Transverse colon (tissue), 4 donors: Measurements from ENCODE around the gene CHCHD6. TPM values are rescaled to one million over a fixed set of nuclear protein-coding genes. Genes with fewer than 3 reads are reported as not detected.

Experiments used
- DNase-seq: peaks from one replicate; pipeline ENCODE4 v3.0.0-alpha.2; 2019
- H3K27ac ChIP-seq, 4 donors: fragments of 200-600 bp; sonication (generic); 2 replicates each; pipeline ENCODE4 v1.5.1; 2016 to 2018; ENCODE audit warnings: inconsistent platforms in 4 of 4
- H3K27me3 ChIP-seq: fragments of 200-600 bp; sonication (generic); 2 replicates; pipeline ENCODE4 v1.5.1; 2017; ENCODE audit warnings: inconsistent platforms
- H3K36me3 ChIP-seq, 4 donors: fragments of 200-600 bp; sonication (generic); 2 replicates each; pipeline ENCODE4 v1.5.1; 2017 to 2019; ENCODE audit warnings: inconsistent platforms in 4 of 4
- H3K4me1 ChIP-seq, 4 donors: fragments of 200-600 bp; sonication (generic); 2 replicates each; pipeline ENCODE4 v1.5.1; 2017 to 2020; ENCODE audit warnings: inconsistent platforms in 4 of 4
- H3K4me3 ChIP-seq, 4 donors: fragments of 200-600 bp; sonication (generic); 1 replicate in 1 of 4; 2 replicates in 3 of 4; pipeline versions ENCODE4 v1.5.1 to v1.6.1; 2017 to 2019; ENCODE audit warnings: inconsistent platforms in 4 of 4
- H3K9me3 ChIP-seq, 2 donors: fragments of 200-600 bp; sonication (generic); 2 replicates each; pipeline ENCODE4 v1.5.1; 2017 to 2019; ENCODE audit warnings: inconsistent platforms in 2 of 2
- CTCF ChIP-seq, 5 experiments: fragments of 200-600 bp in 3 of 5; fragments of 450-650 bp in 2 of 5; sonication (generic) in 3 of 5; IDR thresholded peaks; 1 replicate in 2 of 5; 2 replicates in 3 of 5; pipeline ENCODE4 v1.5.1; 2016 to 2017; ENCODE audit warnings: antibody characterized with exemption in 5 of 5, inconsistent platforms in 3 of 5, mild to moderate bottlenecking in 2 of 5, moderate library complexity in 1 of 5
- EP300 ChIP-seq: sonication (generic); formaldehyde crosslinking; IDR thresholded peaks from one replicate; pipeline ENCODE4 v1.6.1; 2017; ENCODE audit warnings: antibody characterized with exemption, low read depth
- POLR2A ChIP-seq: fragments of 450-650 bp; IDR thresholded peaks from one replicate; pipeline ENCODE4 v1.6.1; 2016; ENCODE audit warnings: antibody characterized with exemption, mild to moderate bottlenecking, moderate library complexity
- POLR2AphosphoS5 ChIP-seq, 3 donors: sonication (generic); formaldehyde crosslinking; IDR thresholded peaks; one replicate each; pipeline ENCODE4 v1.6.1; 2016; ENCODE audit warnings: antibody characterized with exemption in 3 of 3
- WGBS, 2 donors: methylation state at CpG; one replicate each; pipeline ENCODE4 v1.1.5; 2018; ENCODE audit warnings: low coverage in 1 of 2; 5-methylcytosine and 5-hydroxymethylcytosine counted together
- in situ Hi-C, 4 donors: fragments of 200-750 bp; cut with MboI; loops; one replicate each; pipeline versions ENCODE4 v1.15.0 to v1.15.1; 2017; ENCODE audit warnings: low sequenced_read_pairs in 3 of 4, low pct_ligation_motif_present in 1 of 4, low pct_unique_long_range_greater_than_20kb in 1 of 4
- intact Hi-C: fragments of 100-400 bp; cut with DNase I; formaldehyde crosslinking; loops from one replicate; pipeline ENCODE4 v1.15.1; 2023; ENCODE audit warnings: low total_unique reads
- total RNA-seq, 4 donors: library from RNA; depleted of rRNA; stranded (reverse); fragments of >200 nt; gene quantifications; one replicate each; pipeline ENCODE4 v1.1.0, GENCODE V29; 2016

The CHCHD6 gene
- total RNA-seq, 4 donors from 2014 or later: 4.6 to 12.1 (median 5.3) TPM

GRCh38 chr3:126914226-126914625, 210.2 kb downstream of the CHCHD6 start:
- TF ChIP-seq POLR2AphosphoS5 (IDR thresholded peaks at IDR 0.05) (no peak), POLR2A (no peak)
- Histone ChIP-seq H3K27ac (no peak overlapping the region), H3K36me3 (no peaks in the 10 kb centered on the region), H3K27me3 (no peaks in the 10 kb centered on the region), H3K9me3 (no peaks in the 10 kb centered on the region), H3K4me3 (no peak overlapping the region), H3K4me1 (peaks cover 0 to 10% (median 0%) of the 10 kb centered on the region in 4 donors)
- in situ Hi-C loops: no loop called here
- 80% methylated on average over 6 to 7 of the region's 7 CpGs for WGBS, 2 donors
- DNase-seq: no peak
- intact Hi-C loops: no loop called here

- TF ChIP-seq CTCF (IDR thresholded peaks at IDR 0.05) (no peak), POLR2AphosphoS5 (IDR thresholded peaks at IDR 0.05) (no peak), POLR2A (no peak), EP300 (no peak)
- in situ Hi-C loops (no loop called here), intact Hi-C loops (no loop called here)
- Histone ChIP-seq H3K4me3 (no peak overlapping the region), H3K4me1 (peaks cover 0 to 10% (median 0%) of the 10 kb centered on the region in 4 donors), H3K36me3 (no peaks in the 10 kb centered on the region), H3K27me3 (no peaks in the 10 kb centered on the region), H3K9me3 (no peaks in the 10 kb centered on the region), H3K27ac (no peak overlapping the region)
- DNase-seq: no peak
- 100% methylated on average over 4 of the region's 4 CpGs; no CpG with 5 or more reads in 1 of the 2 donors for WGBS, 2 donors
These were observed 211.0 kb downstream of the CHCHD6 start for GRCh38 chr3:126915015-126915414.

GRCh38 chr3:126916546-126916945, 212.5 kb downstream of the CHCHD6 start:
- 89% methylated on average over 4 of the region's 4 CpGs; no CpG with 5 or more reads in 1 of the 2 donors for WGBS, 2 donors
- H3K4me3 ChIP-seq: no peak overlapping the region
- H3K4me1 ChIP-seq: peaks cover 0 to 5% (median 0%) of the 10 kb centered on the region in 4 donors
- no peaks in the 10 kb centered on the region for H3K36me3 ChIP-seq
- no peaks in the 10 kb centered on the region for H3K27me3 ChIP-seq
- in situ Hi-C loops: no loop called here
- H3K27ac ChIP-seq: no peak overlapping the region
- no peaks in the 10 kb centered on the region for H3K9me3 ChIP-seq
- no peak for DNase-seq
- TF ChIP-seq EP300: no peak
- no peak for TF ChIP-seq POLR2AphosphoS5 (IDR thresholded peaks at IDR 0.05)
- no peak for TF ChIP-seq CTCF (IDR thresholded peaks at IDR 0.05)
- TF ChIP-seq POLR2A: no peak
- intact Hi-C loops: no loop called here

DNA sequence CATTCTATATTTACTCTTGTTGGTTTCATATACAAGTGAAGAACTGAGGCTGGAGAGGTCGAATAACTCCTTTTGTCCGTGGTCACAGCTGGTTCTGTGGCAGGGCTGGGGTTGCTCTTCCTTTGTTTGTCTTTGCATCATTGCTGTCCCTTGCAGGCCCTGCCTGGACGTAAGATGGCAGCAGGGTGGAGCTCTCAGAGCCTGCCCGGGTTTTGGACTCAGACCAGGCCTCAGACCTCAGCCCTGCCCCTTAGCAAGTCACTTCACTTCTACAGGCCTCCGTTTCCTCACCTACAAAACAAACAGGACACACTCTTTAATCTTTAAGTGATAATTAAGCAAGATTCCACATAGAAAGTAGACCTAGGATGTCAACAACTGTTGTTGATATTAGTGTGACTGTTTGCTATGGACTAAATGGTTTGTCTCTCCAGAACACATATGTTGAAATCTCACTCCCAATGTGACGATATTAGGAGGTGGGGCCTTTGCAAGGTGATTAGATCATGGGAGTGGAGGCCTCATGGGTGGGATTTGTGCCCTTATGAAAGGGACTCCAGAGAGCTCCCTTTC, 213.3 kb downstream of the CHCHD6 start:
- in situ Hi-C loops: no loop called here
- no peaks in the 10 kb centered on the region for H3K36me3 ChIP-seq
- intact Hi-C loops: no loop called here
- H3K4me1 ChIP-seq: no peaks in the 10 kb centered on the region
- TF ChIP-seq CTCF (IDR thresholded peaks at IDR 0.05) (no peak), EP300 (no peak), POLR2AphosphoS5 (IDR thresholded peaks at IDR 0.05) (no peak), POLR2A (no peak)
- H3K27ac ChIP-seq: no peak overlapping the region
- DNase-seq: no peak
- no peaks in the 10 kb centered on the region for H3K27me3 ChIP-seq
- no peaks in the 10 kb centered on the region for H3K9me3 ChIP-seq
- H3K4me3 ChIP-seq: no peak overlapping the region
- 40 to 66% methylated on average over 2 to 6 of the region's 6 CpGs for WGBS, 2 donors

GRCh38 chr3:126918355-126918821, 214.3 kb downstream of the CHCHD6 start:
- intact Hi-C loops (no loop called here), in situ Hi-C loops (no loop called here)
- Histone ChIP-seq H3K9me3 (no peaks in the 10 kb centered on the region), H3K27me3 (no peaks in the 10 kb centered on the region), H3K27ac (no peak overlapping the region), H3K4me3 (no peak overlapping the region), H3K36me3 (no peaks in the 10 kb centered on the region), H3K4me1 (no peaks in the 10 kb centered on the region)
- TF ChIP-seq EP300: no peak
- TF ChIP-seq POLR2A: no peak
- no peak for TF ChIP-seq POLR2AphosphoS5 (IDR thresholded peaks at IDR 0.05)
- no peak for TF ChIP-seq CTCF (IDR thresholded peaks at IDR 0.05)
- DNase-seq: no peak
